Measurements from ENCODE around the gene CD22. TPM values are rescaled to one million over a fixed set of nuclear protein-coding genes. Genes with fewer than 3 reads are reported as not detected.

CD22 gene
- total and polyA plus RNA-seq, 2 of the 4 experiments (the other 2 are of a cell fraction): 0.18 to 0.22 TPM

GRCh38 chr19:35288906-35289305, 40.1 kb upstream of the CD22 start:
- Histone ChIP-seq H2BK15ac (ENCODE audit: low read depth, low read length) (no peak overlapping the region), H2AFZ (replicated peaks; ENCODE audit: low read length, poor library complexity) (no peak overlapping the region), H3K36me3 (ENCODE audit: control insufficient read depth, insufficient read depth, low read length) (no peaks in the 10 kb centered on the region), H3K27me3 (ENCODE audit: control insufficient read depth, insufficient read depth, low read length) (peaks cover 27% of the 10 kb centered on the region), H3K79me1 (ENCODE audit: low read depth in 1 of 2, low read length in 2 of 2) (no peaks in the 10 kb centered on the region), H4K20me1 (ENCODE audit: insufficient read depth, low read length) (no peaks in the 10 kb centered on the region), H2AK5ac (ENCODE audit: low read depth, low read length) (no peak overlapping the region), H3K4me2 (ENCODE audit: low read depth, low read length) (no peak overlapping the region), H3K9me3 (ENCODE audit: control insufficient read depth, insufficient read depth, low read length) (no peaks in the 10 kb centered on the region), H3K18ac (ENCODE audit: low read depth, low read length) (no peak overlapping the region), H3K56ac (ENCODE audit: extremely low read depth, insufficient read depth, low read length) (no peak overlapping the region), H3K23ac (ENCODE audit: low read depth, low read length) (no peak overlapping the region), H3K4me1 (ENCODE audit: control insufficient read depth, insufficient read depth, low read length) (no peaks in the 10 kb centered on the region), H3K27ac (ENCODE audit: insufficient read depth, low read length) (no peak overlapping the region), H4K5ac (ENCODE audit: low read depth, low read length) (no peak overlapping the region), H3K14ac (replicated peaks; ENCODE audit: low read depth, low read length) (no peak overlapping the region), H2AK9ac (replicated peaks; ENCODE audit: low read depth, low read length, poor library complexity) (no peak overlapping the region), H3K4ac (ENCODE audit: low read depth, low read length) (no peak overlapping the region), H3K4me3 (ENCODE audit: insufficient read depth, low read depth, low read length) (no peak overlapping the region), H2BK120ac (ENCODE audit: low read depth, low read length) (no peak overlapping the region), H2BK5ac (ENCODE audit: low read depth, low read length, poor library complexity, severe bottlenecking) (no peak overlapping the region), H3K9ac (ENCODE audit: low read depth, low read length) (no peak overlapping the region), H2BK20ac (ENCODE audit: low read depth, low read length) (no peak overlapping the region), H3K9me1 (ENCODE audit: insufficient read depth, low read length) (no peaks in the 10 kb centered on the region), H4K8ac (ENCODE audit: low read depth in 2 of 2, low read length in 2 of 2) (no peak overlapping the region), H4K91ac (ENCODE audit: insufficient read depth, low read depth, low read length) (no peak overlapping the region)
- dilution Hi-C loops (cut with HindIII; ENCODE audit: low sequenced_read_pairs, unreplicated experiment): no loop called here
- no TSS peak for BruUV-seq (replicated peaks)
- in situ Hi-C loops (cut with MboI; ENCODE audit: low sequenced_read_pairs): no loop called here
- ChIA-PET CTCF (interaction anchor here (0.6 kb wide), 1 partner anchor 147 kb away, joined by 3 read pairs; no protein-coding TSS in a partner anchor), POLR2A (ENCODE audit: unreplicated experiment) (no interaction called here)
- DNase-seq: no peak
- ATAC-seq (ENCODE audit: low read depth): no peak
- TF ChIP-seq POLR2A (IDR thresholded peaks at IDR 0.05; ENCODE audit: low read depth, low read length) (no peak), ELK1 (IDR thresholded peaks at IDR 0.05; ENCODE audit: borderline replicate concordance, low read depth, low read length) (no peak), RFX5 (IDR thresholded peaks at IDR 0.05; ENCODE audit: low read depth, low read length) (no peak), CHD1 (IDR thresholded peaks at IDR 0.05; ENCODE audit: low read depth, low read length) (no peak), MAZ (IDR thresholded peaks at IDR 0.05; ENCODE audit: borderline replicate concordance, low read depth, low read length) (no peak), RCOR1 (IDR thresholded peaks at IDR 0.05; ENCODE audit: insufficient replicate concordance, low read length) (no peak), NFE2L2 (IDR thresholded peaks at IDR 0.05; ENCODE audit: low read depth, low read length) (no peak), CEBPB (IDR thresholded peaks at IDR 0.05; ENCODE audit: low read depth, low read length) (no peak), BHLHE40 (IDR thresholded peaks at IDR 0.05; ENCODE audit: low read depth, low read length) (no peak)
- 77% methylated on average over 4 of the region's 5 CpGs; no CpG with 5 or more reads in 1 of the 2 experiments for WGBS, 2 experiments (ENCODE audit: extremely low coverage in 2 of 2, insufficient read length in 1 of 2)
- intact Hi-C loops (cut with micrococcal nuclease): no loop called here

Measured in IMR-90 (cell line).